B cell (primary cell): ENCODE data around the gene DLG2. TPM values are rescaled to one million over a fixed set of nuclear protein-coding genes. Genes with fewer than 3 reads are reported as not detected.

Experiments
- ATAC-seq: fragments of 200-7000 bp; cut with Tn5 transposase; one replicate; pipeline ENCODE4 v1.10.0; 2021; ENCODE audit warnings: low read depth, mild to moderate bottlenecking, moderate number of reproducible peaks, moderate library complexity
- CTCF ChIA-PET: fragments of 350-600 bp; sonication (Branson Sonifier 250); formaldehyde crosslinking; loops from one replicate; lab custom pipeline; 2021; ENCODE audit warnings: antibody characterized with exemption, inconsistent platforms; lab: Charles Lee
- POLR2A ChIA-PET: fragments of 350-600 bp; sonication (Branson Sonifier 250); formaldehyde crosslinking; loops from one replicate; lab custom pipeline; 2021; ENCODE audit warnings: antibody characterized with exemption; lab: Charles Lee
- DNase-seq: peaks from one replicate; pipeline ENCODE4 v3.0.0; 2013
- H2AFZ ChIP-seq: 2 replicates; pipeline ENCODE4 v1.6.1; 2012; ENCODE audit warnings: mild to moderate bottlenecking, low read depth, low read length; ENCODE audit not compliant: insufficient read depth, poor library complexity, severe bottlenecking
- H3K27ac ChIP-seq, 2 donors: 1 replicate in 1 of 2; 2 replicates in 1 of 2; pipeline ENCODE4 v1.5.1; 2012 to 2013; ENCODE audit warnings: low read length in 2 of 2, mild to moderate bottlenecking in 2 of 2, moderate library complexity in 1 of 2
- H3K27me3 ChIP-seq, 4 experiments: fragments of 200-600 bp in 1 of 4; sonication (generic) in 1 of 4; replicated peaks in 1 of 4; 1 replicate in 2 of 4; 2 replicates in 2 of 4; pipeline versions ENCODE4 v1.6.1 to v1.7.0; 2013 to 2016; ENCODE audit warnings: low read length in 3 of 4, mild to moderate bottlenecking in 2 of 4, mixed read lengths in 1 of 4, moderate library complexity in 1 of 4; ENCODE audit not compliant: insufficient read depth in 4 of 4, control insufficient read depth in 3 of 4; ENCODE audit errors: control extremely low read depth in 1 of 4
- H3K36me3 ChIP-seq, 2 experiments: replicated peaks in 1 of 2; 1 replicate in 1 of 2; 2 replicates in 1 of 2; pipeline versions ENCODE4 v1.6.1 to v1.7.1; 2013; ENCODE audit warnings: low read length in 1 of 2; ENCODE audit not compliant: insufficient read depth in 2 of 2, control insufficient read depth in 1 of 2; ENCODE audit errors: control extremely low read depth in 1 of 2, extremely low read depth in 1 of 2
- H3K4me1 ChIP-seq, 2 donors: fragments of 200-600 bp in 1 of 2; sonication (generic) in 1 of 2; 1 replicate in 1 of 2; 2 replicates in 1 of 2; pipeline versions ENCODE4 v1.5.1 to v1.6.1; 2013 to 2017; ENCODE audit warnings: low read length in 2 of 2; ENCODE audit not compliant: control insufficient read depth in 2 of 2, insufficient read depth in 2 of 2
- H3K4me2 ChIP-seq: replicated peaks from 2 replicates; pipeline ENCODE3; 2012; ENCODE audit warnings: mild to moderate bottlenecking, low read depth, low read length; ENCODE audit not compliant: poor library complexity, severe bottlenecking
- H3K4me3 ChIP-seq, 5 experiments: fragments of 200-600 bp in 1 of 5; sonication (generic) in 1 of 5; 1 replicate in 3 of 5; 2 replicates in 2 of 5; pipeline versions ENCODE4 v1.5.1 to v1.7.0; 2011 to 2016; ENCODE audit warnings: low read length in 4 of 5, mild to moderate bottlenecking in 4 of 5, low read depth in 2 of 5, control low read depth in 1 of 5, moderate library complexity in 1 of 5; ENCODE audit not compliant: insufficient read depth in 1 of 5; ENCODE audit errors: control extremely low read depth in 1 of 5, extremely low read depth in 1 of 5
- H3K79me2 ChIP-seq: fragments of 200-600 bp; sonication (generic); one replicate; pipeline ENCODE4 v1.6.0; 2016; ENCODE audit warnings: low read length; ENCODE audit not compliant: control insufficient read depth, insufficient read depth
- H3K9ac ChIP-seq: fragments of 200-600 bp; sonication (generic); 2 replicates; pipeline ENCODE4 v1.6.1; 2017; ENCODE audit warnings: mild to moderate bottlenecking, low read length, moderate library complexity
- H3K9me3 ChIP-seq, 3 donors: one replicate each; pipeline versions ENCODE4 v1.6.1 to v1.7.1; 2013; ENCODE audit warnings: low read length in 2 of 3; ENCODE audit not compliant: control insufficient read depth in 2 of 3, insufficient read depth in 1 of 3; ENCODE audit errors: control extremely low read depth in 1 of 3
- H4K20me1 ChIP-seq: 2 replicates; pipeline ENCODE4 v1.6.0; 2012; ENCODE audit warnings: mild to moderate bottlenecking, low read length; ENCODE audit not compliant: insufficient read depth, control insufficient read depth, poor library complexity, severe bottlenecking
- H3K27ac Mint-ChIP-seq: one replicate; pipeline ENCODE4 v1.8.0; 2021; ENCODE audit warnings: mixed read lengths
- H3K27me3 Mint-ChIP-seq: one replicate; pipeline ENCODE4 v1.8.0; 2021; ENCODE audit warnings: mixed read lengths
- H3K4me1 Mint-ChIP-seq: one replicate; pipeline ENCODE4 v1.8.0; 2021; ENCODE audit warnings: mixed read lengths
- H3K4me3 Mint-ChIP-seq: one replicate; pipeline ENCODE4 v1.8.0; 2021; ENCODE audit warnings: mixed read lengths
- H3K9me3 Mint-ChIP-seq: one replicate; pipeline ENCODE4 v1.8.0; 2022; ENCODE audit warnings: mixed read lengths; ENCODE audit not compliant: insufficient read depth
- CTCF ChIP-seq: fragments of 200-600 bp; IDR thresholded peaks from one replicate; pipeline ENCODE4 v1.8.0; 2022; ENCODE audit warnings: antibody characterized with exemption, mild to moderate bottlenecking
- EZH2 ChIP-seq: IDR thresholded peaks from 2 replicates; pipeline ENCODE4 v1.6.1; 2012; ENCODE audit warnings: borderline replicate concordance, low read depth, mild to moderate bottlenecking, moderate library complexity, low read length; ENCODE audit not compliant: insufficient read depth, poor library complexity, severe bottlenecking
- WGBS: methylation state at CpG from one replicate; pipeline ENCODE4 v1.1.5; 2013; ENCODE audit warnings: missing lambda C conversion rate; ENCODE audit not compliant: insufficient coverage; 5-methylcytosine and 5-hydroxymethylcytosine counted together
- intact Hi-C: fragments of 100-400 bp; cut with micrococcal nuclease; formaldehyde crosslinking; loops from one replicate; pipeline ENCODE4 v1.10.0; 2022
- polyA plus RNA-seq: library from polyadenylated mRNA; depleted of rRNA; stranded (reverse); fragments of >200 nt; gene quantifications from 2 replicates; pipeline ENCODE4 v1.2.3, GENCODE V29; 2012
- total RNA-seq, 2 donors: library from RNA; stranded (reverse); fragments of 120-200 nt in 1 of 2; gene quantifications; 1 replicate in 1 of 2; 2 replicates in 1 of 2; pipeline versions ENCODE4 v1.2.3 to v1.2.4, GENCODE V29; 2013 to 2022

Gene DLG2
- total and polyA plus RNA-seq, 2 donors (not counting 1 experiment from before 2014, with no cell fraction given), result 0.54 to 5.4 TPM

- POLR2A ChIA-PET, result interaction anchor here (0.5 kb wide), 1 partner anchor 69 kb away, joined by 5 read pairs; no protein-coding TSS in a partner anchor
- DNase-seq (peak; percentile 13), ATAC-seq (no peak)
- Histone ChIP-seq H3K4me3 (peak overlapping the region; percentile 78 to 95 (median 89)), H3K4me1 (peaks cover 16 to 21% of the 10 kb centered on the region in 2 donors), H3K27ac (peak overlapping the region; percentile 96 to 97), H4K20me1 (peaks cover 37% of the 10 kb centered on the region), H3K4me2 (peak overlapping the region; percentile 79), H3K27me3 (no peaks in the 10 kb centered on the region), H3K36me3 (peaks cover 0 to 25% of the 10 kb centered on the region in 2 experiments), H2AFZ (peak overlapping the region; percentile 78), H3K9ac (peak overlapping the region; percentile 86), H3K9me3 (peaks cover 0 to 3% (median 0%) of the 10 kb centered on the region in 3 donors), H3K79me2 (peaks cover 47% of the 10 kb centered on the region)
- WGBS, result 19% methylated on average over 4 of the region's 10 CpGs
- peak overlapping the region; percentile 94 for H3K4me3 Mint-ChIP-seq
- H3K9me3 Mint-ChIP-seq, result no peaks in the 10 kb centered on the region
- TF ChIP-seq CTCF, result no peak
- TF ChIP-seq EZH2, result no peak
- CTCF ChIA-PET, result interaction anchor here (0.7 to 1.9 kb wide), 3 partner anchors 35 to 312 kb away, joined by 3 to 15 read pairs (median 3); partner anchors contain the start of genes DLG2 and TMEM126B
- peaks cover 51% of the 10 kb centered on the region for H3K4me1 Mint-ChIP-seq
- peak overlapping the region; percentile 95 for H3K27ac Mint-ChIP-seq
- no peaks in the 10 kb centered on the region for H3K27me3 Mint-ChIP-seq
- intact Hi-C loops, result loop anchor here (10.0 kb wide), 1 partner anchor 348 kb away; no protein-coding TSS in a partner anchor
These were observed 36.1 kb upstream of the DLG2 start for GRCh38 chr11:85663080-85663752.
